Activated CD8-positive, alpha-beta memory T cell treated with anti-CD3 and anti-CD28 coated beads for 48 hours (primary cell): ENCODE data around the gene GPR108.

Experiments used
- DNase-seq, 3 experiments: peaks; one replicate each; pipeline ENCODE4 v3.0.0-alpha.2; 2020; ENCODE audit warnings: low read depth in 2 of 3, low spot score in 2 of 3

GPR108 gene

GRCh38 chr19:6708346-6708745 lies 29.0 kb downstream of the GPR108 start:
- no peak for DNase-seq

GRCh38 chr19:6707658-6708018 lies 29.7 kb downstream of the GPR108 start:
- DNase-seq = no peak

- DNase-seq = no peak
Observed at GRCh38 chr19:6707011-6707657, 30.2 kb downstream of the GPR108 start.

- DNase-seq = no peak
Observed at GRCh38 chr19:6706633-6706958, 30.8 kb downstream of the GPR108 start.

GRCh38 chr19:6705931-6706632 lies 31.3 kb downstream of the GPR108 start:
- DNase-seq = no peak

- no peak for DNase-seq
Observed at GRCh38 chr19:6700586-6701316, 36.6 kb downstream of the GPR108 start.

- DNase-seq = no peak
Observed at GRCh38 chr19:6699935-6700334, 37.4 kb downstream of the GPR108 start.

GRCh38 chr19:6697291-6697690 lies 40.1 kb downstream of the GPR108 start:
- no peak for DNase-seq

- no peak for DNase-seq
Observed at GRCh38 chr19:6696239-6696820, 41.0 kb downstream of the GPR108 start.

GRCh38 chr19:6694147-6694815 lies 43.1 kb downstream of the GPR108 start:
- no peak for DNase-seq

GRCh38 chr19:6693681-6694080 lies 43.7 kb downstream of the GPR108 start:
- DNase-seq = no peak

GRCh38 chr19:6693056-6693471 lies 44.3 kb downstream of the GPR108 start:
- DNase-seq = no peak

- no peak for DNase-seq
Observed at GRCh38 chr19:6692027-6692426, 45.4 kb downstream of the GPR108 start.

- no peak for DNase-seq
Observed at GRCh38 chr19:6691342-6691741, 46.0 kb downstream of the GPR108 start.

- no peak for DNase-seq
Observed at GRCh38 chr19:6690160-6690885, 47.1 kb downstream of the GPR108 start.

GRCh38 chr19:6687114-6687513 lies 50.3 kb downstream of the GPR108 start:
- DNase-seq = no peak

- DNase-seq = no peak
Observed at GRCh38 chr19:6686628-6686975, 50.8 kb downstream of the GPR108 start.

- DNase-seq = no peak
Observed at GRCh38 chr19:6685962-6686627, 51.3 kb downstream of the GPR108 start.

- DNase-seq = no peak
Observed at GRCh38 chr19:6685482-6685881, 51.9 kb downstream of the GPR108 start.

GRCh38 chr19:6683971-6684370 lies 53.4 kb downstream of the GPR108 start:
- no peak for DNase-seq
